ENCODE data around the gene EXOSC2. TPM values are rescaled to one million over a fixed set of nuclear protein-coding genes. Genes with fewer than 3 reads are reported as not detected.

The EXOSC2 gene
- total RNA-seq, 4 donors from 2014 or later = 11.8 to 32.8 (median 28.2) TPM

- Histone ChIP-seq H3K36me3 (peaks cover 0 to 7% (median 0%) of the 10 kb centered on the region in 3 donors), H3K4me1 (peaks cover 0 to 12% (median 3%) of the 10 kb centered on the region in 3 donors), H3K27me3 (no peaks in the 10 kb centered on the region), H3K9me3 (no peaks in the 10 kb centered on the region), H3K4me3 (no peak overlapping the region), H3K27ac (no peak overlapping the region)
- TF ChIP-seq POLR2A (IDR thresholded peaks at IDR 0.05) = no peak
- no peak for DNase-seq
- 85 to 95% methylated on average over 5 to 6 of the region's 7 CpGs for WGBS, 2 donors
- intact Hi-C loops (cut with DNase I) = no loop called here
Observed at GRCh38 chr9:130751631-130752355, 58.2 kb downstream of the EXOSC2 start.

Small RNA genes within 50 kb of the gene (small RNA-seq; reads per million reads assigned to genes)
- 0 reads per million in 4 donors for gene AL359092.1

Other genes starting within 250 kb of the EXOSC2 start
- 100 to 1,000 TPM in 2 of 4 donors, 10 to 100 TPM in 2; 33.5 to 203 (median 85.2) TPM for gene ASS1, start 248.8 kb upstream of the EXOSC2 start, total RNA-seq
- gene FUBP3, start 114.2 kb upstream of the EXOSC2 start, total RNA-seq = 10 to 100 TPM; 28.2 to 39.0 (median 33.9) TPM
- gene PRDM12, start 29.2 kb upstream of the EXOSC2 start, total RNA-seq = not detected
- gene ABL1, start 141.5 kb downstream of the EXOSC2 start, total RNA-seq = 10 to 100 TPM; 22.1 to 51.7 (median 27.1) TPM
- under 1 TPM in 1 of 4 donors, not detected in 3; 0.18 TPM for gene QRFP, start 203.0 kb downstream of the EXOSC2 start, total RNA-seq
- not detected for gene FIBCD1, start 245.5 kb downstream of the EXOSC2 start, total RNA-seq